Stimulated activated CD4-positive, alpha-beta T cell treated with anti-CD3 and anti-CD28 coated beads, Interleukin-15, amount 100 ng/mL, for 1 hour (primary cell): ENCODE results near the gene COX7A1.

ENCODE experiments used
- DNase-seq, 2 donors: peaks; one replicate each; pipeline ENCODE4 v3.0.0-alpha.2; 2020; ENCODE audit warnings: low read depth in 1 of 2, low spot score in 1 of 2

Gene COX7A1

DNA sequence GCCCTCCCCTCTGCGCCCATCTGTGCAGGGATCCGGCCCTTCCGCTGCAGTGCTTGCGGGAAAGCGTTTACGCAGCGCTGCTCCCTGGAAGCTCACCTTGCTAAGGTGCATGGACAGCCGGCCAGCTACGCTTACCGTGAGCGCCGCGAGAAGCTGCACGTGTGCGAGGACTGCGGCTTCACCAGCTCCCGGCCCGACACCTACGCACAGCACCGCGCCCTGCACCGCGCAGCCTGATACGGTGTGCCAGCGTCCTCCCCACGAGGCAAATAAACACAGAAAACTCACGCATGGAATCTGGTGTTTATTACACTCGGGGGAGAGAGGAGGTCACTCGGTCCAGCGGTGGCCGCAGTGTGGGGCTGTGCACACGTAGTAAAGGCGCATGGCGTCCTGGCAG is 38.8 kb downstream of the COX7A1 start:
- DNase-seq = no peak

DNA sequence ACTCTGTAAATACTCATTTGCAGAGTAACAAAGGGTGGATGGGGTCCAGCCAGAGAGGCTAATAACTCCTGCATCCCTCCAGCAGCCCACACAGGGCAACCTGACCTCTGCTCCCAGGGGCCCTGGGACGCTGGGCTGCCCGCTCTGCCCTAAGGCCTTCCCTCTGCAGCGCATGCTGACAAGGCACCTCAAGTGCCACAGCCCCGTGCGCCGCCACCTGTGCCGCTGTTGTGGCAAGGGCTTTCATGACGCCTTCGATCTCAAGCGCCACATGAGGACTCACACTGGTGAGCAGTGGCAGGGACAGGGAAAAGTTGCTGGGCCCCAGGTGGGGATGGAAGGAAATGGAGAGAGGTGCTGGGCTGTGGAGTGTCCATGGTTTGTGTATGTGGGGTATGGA is 39.6 kb downstream of the COX7A1 start:
- no peak for DNase-seq

DNA sequence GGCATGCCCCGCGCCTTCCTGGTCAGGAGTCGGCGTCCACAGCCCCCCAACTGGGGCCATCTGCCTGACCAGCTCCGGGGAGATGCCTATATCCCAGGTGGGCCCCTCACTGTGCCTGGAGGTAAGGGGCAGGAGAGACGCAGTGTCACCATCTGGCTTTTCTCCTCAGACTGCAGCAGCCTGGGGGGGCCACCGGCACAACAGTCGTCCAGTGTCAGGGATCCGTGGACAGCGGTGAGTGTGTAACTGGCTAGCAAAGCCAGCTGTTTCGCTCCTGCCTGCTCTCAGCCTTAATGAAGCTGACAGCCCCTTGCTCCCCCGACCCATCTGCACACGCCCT is 41.1 kb downstream of the COX7A1 start:
- DNase-seq = no peak

- DNase-seq = no peak
These were observed 41.6 kb downstream of the COX7A1 start, which contains the start of gene OVOL3 for GRCh38 chr19:36110487-36111199. Gene OVOL3 (plus strand): TSS chr19:36111143. CDS start chr19:36111203, 60 bp downstream.

DNA sequence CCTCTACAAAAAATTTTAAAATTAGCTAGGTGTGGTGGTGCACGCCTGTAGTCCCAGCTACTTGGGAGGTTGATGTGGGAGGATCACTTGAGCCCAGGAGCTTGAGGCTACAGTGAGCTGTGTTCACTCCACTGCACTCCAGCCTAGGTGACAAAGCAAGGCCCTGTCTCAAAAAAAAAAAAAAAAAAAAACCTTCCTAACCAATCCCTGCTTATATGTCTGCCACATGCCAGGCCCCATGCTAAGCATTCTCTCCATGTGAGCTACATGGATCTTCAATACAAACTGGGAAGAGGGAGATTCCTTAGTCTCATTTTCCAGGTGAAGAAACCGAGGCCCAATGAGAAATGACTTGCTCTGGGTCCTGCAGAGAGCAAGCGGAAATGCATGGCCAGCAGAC is 43.6 kb downstream of the COX7A1 start:
- DNase-seq = no peak

- DNase-seq = no peak
These were observed 45.3 kb downstream of the COX7A1 start for GRCh38 chr19:36106991-36107390.

DNA sequence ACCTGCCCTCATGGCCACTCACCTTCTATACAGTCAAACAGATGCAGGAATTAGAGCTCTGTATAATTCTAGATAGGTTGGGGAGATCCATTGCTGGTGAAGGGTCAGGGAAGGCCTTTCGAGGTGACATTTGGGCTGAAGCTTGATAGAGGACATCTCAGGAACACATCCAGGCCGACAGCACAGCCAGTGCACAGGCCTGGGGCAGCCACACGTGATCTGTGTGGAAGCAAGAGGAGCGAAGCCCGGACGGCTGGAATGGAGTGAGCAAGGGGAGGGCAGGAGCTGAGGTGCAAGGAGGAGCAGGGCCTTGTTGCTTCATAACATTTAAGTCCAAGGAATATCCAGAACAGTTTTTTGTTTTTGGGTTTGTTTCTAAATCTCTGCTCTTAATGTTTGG is 45.8 kb downstream of the COX7A1 start:
- no peak for DNase-seq

DNA sequence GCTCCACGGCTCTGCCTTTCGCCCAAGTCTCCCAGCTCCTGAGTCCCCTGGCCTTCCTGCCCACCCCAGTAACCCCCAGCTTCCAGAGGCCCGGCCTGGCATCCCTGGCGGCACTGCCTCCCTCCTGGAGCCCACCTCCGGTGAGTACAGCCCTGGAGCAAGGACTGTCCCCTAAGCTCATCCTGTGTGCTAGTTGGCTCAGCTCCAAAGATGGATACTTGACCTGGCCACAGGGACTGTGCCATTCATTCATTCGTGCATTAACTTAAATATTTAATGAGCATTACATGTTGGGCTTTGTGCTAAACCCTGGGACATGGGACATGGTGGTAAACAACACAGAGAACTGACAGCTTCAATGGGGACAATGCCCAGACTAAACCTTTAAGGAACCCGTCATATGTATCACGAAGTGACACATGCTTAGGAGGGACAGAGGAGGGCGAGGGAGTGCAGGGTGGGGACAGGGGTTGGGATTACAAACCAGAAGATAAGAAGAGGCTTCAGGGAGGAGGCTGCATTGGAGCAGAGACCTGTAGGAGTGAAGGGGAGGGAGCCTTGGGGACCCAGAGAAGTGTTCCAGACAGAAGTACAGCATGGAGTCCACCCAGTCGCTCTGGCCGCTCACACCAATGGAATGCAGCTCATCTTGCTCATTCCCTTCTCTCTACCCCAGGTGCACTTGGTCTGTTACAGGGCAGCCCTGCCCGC is 48.2 kb downstream of the COX7A1 start:
- no peak for DNase-seq

DNA sequence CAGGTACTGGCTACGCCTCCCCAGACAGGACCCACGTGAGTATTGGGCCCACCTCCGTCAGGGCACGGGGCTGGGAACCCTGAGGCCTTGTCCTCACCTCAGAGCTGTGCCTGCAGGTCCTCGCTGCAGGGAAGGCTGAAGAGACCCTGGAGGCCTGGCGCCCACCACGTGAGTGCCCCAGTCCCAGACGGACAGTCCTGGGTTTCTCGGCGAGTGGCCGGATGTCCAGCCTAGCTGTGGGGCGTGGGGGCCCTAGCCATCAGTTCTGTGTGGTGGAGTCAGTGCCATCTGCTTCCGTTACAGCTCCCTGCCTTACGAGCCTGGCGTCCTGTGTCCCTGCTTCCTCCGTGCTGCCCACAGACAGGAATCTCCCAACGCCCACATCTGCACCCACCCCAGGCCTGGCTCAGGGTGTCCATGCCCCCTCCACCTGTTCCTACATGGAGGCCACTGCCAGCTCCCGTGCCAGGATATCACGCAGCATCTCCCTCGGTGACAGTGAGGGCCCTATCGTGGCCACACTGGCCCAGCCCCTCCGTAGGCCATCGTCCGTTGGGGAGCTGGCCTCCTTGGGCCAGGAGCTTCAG is 49.1 kb downstream of the COX7A1 start:
- DNase-seq = no peak

GRCh38 chr19:36101550-36102327 is 50.5 kb downstream of the COX7A1 start:
- no peak for DNase-seq
